Osteoblast (primary cell): Measurements from ENCODE around the gene PHLDB3. TPM values are rescaled to one million over a fixed set of nuclear protein-coding genes. Genes with fewer than 3 reads are reported as not detected.
"Not testable (repeated sequence)": the region's sequence is repeated elsewhere in the genome, so short reads cannot be mapped to it uniquely, and the experiment has no call there.

Experiments
- DNase-seq: peaks from one replicate; pipeline ENCODE4 v3.0.0; 2011; ENCODE audit warnings: low spot score, mixed read lengths; ENCODE audit not compliant: insufficient read length; ENCODE audit errors: missing footprints
- H2AFZ ChIP-seq: 2 replicates; pipeline ENCODE4 v1.6.0; 2011; ENCODE audit warnings: mild to moderate bottlenecking, low read length
- H3K27ac ChIP-seq: 2 replicates; pipeline ENCODE4 v1.5.1; 2011; ENCODE audit warnings: mild to moderate bottlenecking, low read depth, low read length, moderate library complexity
- H3K27me3 ChIP-seq: 2 replicates; pipeline ENCODE4 v1.6.0; 2012; ENCODE audit warnings: mild to moderate bottlenecking, control low read depth, inconsistent platforms, low read length, moderate library complexity; ENCODE audit not compliant: insufficient read depth
- H3K36me3 ChIP-seq: 2 replicates; pipeline ENCODE4 v1.5.1; 2011; ENCODE audit warnings: mild to moderate bottlenecking, low read length, control low read depth, moderate library complexity; ENCODE audit not compliant: insufficient read depth
- H3K4me1 ChIP-seq: 2 replicates; pipeline ENCODE4 v1.5.1; 2011; ENCODE audit warnings: mild to moderate bottlenecking, low read length, control low read depth, moderate library complexity; ENCODE audit not compliant: insufficient read depth
- H3K4me2 ChIP-seq: 2 replicates; pipeline ENCODE4 v1.6.0; 2011; ENCODE audit warnings: mild to moderate bottlenecking, low read length; ENCODE audit not compliant: insufficient read depth
- H3K4me3 ChIP-seq: fragments of 200-600 bp; sonication (generic); 3 replicates; pipeline ENCODE4 v1.5.1; 2012; ENCODE audit warnings: mild to moderate bottlenecking, low read length, inconsistent platforms; ENCODE audit not compliant: insufficient read depth
- H3K79me2 ChIP-seq: 2 replicates; pipeline ENCODE4 v1.6.0; 2012; ENCODE audit warnings: mild to moderate bottlenecking, low read length, control low read depth, inconsistent platforms; ENCODE audit not compliant: insufficient read depth
- H3K9me3 ChIP-seq: 2 replicates; pipeline ENCODE4 v1.5.1; 2011; ENCODE audit warnings: low read depth, low read length, control low read depth
- H4K20me1 ChIP-seq: 2 replicates; pipeline ENCODE4 v1.6.0; 2012; ENCODE audit warnings: mild to moderate bottlenecking, low read length, control low read depth; ENCODE audit not compliant: insufficient read depth
- CTCF ChIP-seq: IDR thresholded peaks from 2 replicates; pipeline ENCODE4 v1.5.1; 2011; ENCODE audit warnings: mild to moderate bottlenecking, low read depth, low read length, moderate library complexity; ENCODE audit errors: extremely low read depth
- total RNA-seq: library from RNA; depleted of rRNA; stranded (reverse); fragments of >200 nt; gene quantifications from 2 replicates; pipeline ENCODE4 v1.2.3, GENCODE V29; 2012

The PHLDB3 gene
- total RNA-seq, 1 donor, result 10.9 TPM

DNA sequence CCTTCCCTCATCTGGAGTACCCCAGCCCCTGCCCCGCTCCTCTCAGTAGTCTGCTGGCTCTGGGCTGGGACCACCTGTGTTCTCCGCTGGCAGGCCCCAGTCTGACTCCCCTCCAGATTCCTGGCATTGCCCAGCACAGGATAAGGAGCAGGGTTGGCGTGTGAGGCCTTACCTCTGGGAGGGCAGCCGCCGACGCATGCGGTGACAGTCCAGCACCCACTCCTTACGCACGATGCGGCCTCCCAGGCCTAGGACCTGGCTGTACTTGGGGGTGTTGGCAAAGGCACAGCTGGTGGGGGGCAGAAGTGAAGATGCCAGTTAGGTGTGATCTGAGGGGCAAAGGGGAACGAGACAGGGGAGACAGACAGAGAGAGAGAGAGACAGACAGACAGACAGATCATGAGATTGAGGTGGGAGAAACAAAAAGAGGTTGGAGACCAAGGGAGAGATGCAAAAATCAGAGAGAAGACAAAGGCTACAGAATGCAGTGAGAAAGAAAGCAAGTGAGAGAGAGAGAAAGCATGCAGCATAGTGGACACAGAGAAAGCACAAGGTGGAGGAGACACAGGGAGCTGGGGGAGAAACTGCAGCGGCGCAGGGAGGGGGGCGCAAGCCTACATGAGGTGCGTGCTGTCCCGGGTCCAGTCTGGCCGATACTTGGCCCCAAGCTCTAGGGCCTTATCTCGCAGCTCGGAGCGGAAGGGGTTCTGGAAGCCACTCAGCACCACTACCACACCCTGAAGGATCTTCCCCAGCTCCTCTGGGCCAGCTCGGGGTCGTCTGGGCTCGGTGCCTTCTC is 47.1 kb upstream of the PHLDB3 start:
- Histone ChIP-seq H3K9me3 (no peaks in the 10 kb centered on the region), H3K4me2 (no peak overlapping the region), H3K4me3 (no peak overlapping the region), H3K27me3 (no peaks in the 10 kb centered on the region), H3K79me2 (peaks cover 8% of the 10 kb centered on the region), H3K27ac (no peak overlapping the region), H3K36me3 (peaks cover 44% of the 10 kb centered on the region), H4K20me1 (peaks cover 3% of the 10 kb centered on the region), H3K4me1 (no peaks in the 10 kb centered on the region), H2AFZ (no peak overlapping the region)
- peak; percentile 48 for DNase-seq
- no peak for TF ChIP-seq CTCF

DNA sequence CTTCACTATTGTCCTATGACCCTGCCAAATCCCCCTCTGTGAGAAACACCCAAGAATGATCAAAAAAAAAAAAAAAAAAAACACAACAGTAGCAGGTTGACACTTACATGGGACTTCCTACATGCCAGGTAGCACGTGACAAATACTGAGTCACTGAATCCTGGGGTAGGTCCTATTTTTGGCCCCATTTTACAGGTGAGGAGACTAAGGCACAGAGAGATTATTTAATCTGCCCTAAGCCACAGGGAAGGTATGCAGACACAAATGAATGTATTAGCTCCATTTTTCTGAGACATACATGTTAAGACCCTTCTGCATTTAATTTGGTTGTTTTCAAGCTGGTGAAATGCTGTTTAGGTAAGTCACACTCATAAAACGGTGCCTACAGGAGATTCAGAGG is 44.2 kb upstream of the PHLDB3 start:
- Histone ChIP-seq H4K20me1 (no peaks in the 10 kb centered on the region), H3K36me3 (peaks cover 40% of the 10 kb centered on the region), H3K4me3 (no peak overlapping the region), H3K9me3 (no peaks in the 10 kb centered on the region), H3K4me2 (no peak overlapping the region), H2AFZ (no peak overlapping the region), H3K27ac (no peak overlapping the region), H3K4me1 (no peaks in the 10 kb centered on the region), H3K27me3 (no peaks in the 10 kb centered on the region), H3K79me2 (no peaks in the 10 kb centered on the region)
- DNase-seq, result no peak
- no peak for TF ChIP-seq CTCF

- H3K27me3 ChIP-seq, H3K4me1 ChIP-seq, H4K20me1 ChIP-seq, H2AFZ ChIP-seq, DNase-seq, H3K4me2 ChIP-seq, H3K9me3 ChIP-seq, H3K27ac ChIP-seq, H3K79me2 ChIP-seq, H3K4me3 ChIP-seq: not testable (repeated sequence)
- peaks cover 47% of the 10 kb centered on the region for H3K36me3 ChIP-seq
These were observed 43.4 kb upstream of the PHLDB3 start for GRCh38 chr19:43547926-43548325.

GRCh38 chr19:43546581-43546980 is 42.0 kb upstream of the PHLDB3 start:
- H3K79me2 ChIP-seq, result no peaks in the 10 kb centered on the region
- no peak overlapping the region for H3K27ac ChIP-seq
- no peaks in the 10 kb centered on the region for H4K20me1 ChIP-seq
- no peak for TF ChIP-seq CTCF
- peaks cover 51% of the 10 kb centered on the region for H3K36me3 ChIP-seq
- no peak overlapping the region for H3K4me3 ChIP-seq
- no peaks in the 10 kb centered on the region for H3K4me1 ChIP-seq
- no peak overlapping the region for H2AFZ ChIP-seq
- no peaks in the 10 kb centered on the region for H3K9me3 ChIP-seq
- H3K27me3 ChIP-seq, result no peaks in the 10 kb centered on the region
- peak; percentile 14 for DNase-seq
- no peak overlapping the region for H3K4me2 ChIP-seq
